H9 (cell line): Measurements from ENCODE around the gene TNRC18. TPM values are rescaled to one million over a fixed set of nuclear protein-coding genes. Genes with fewer than 3 reads are reported as not detected.

Experiments used
- DNase-seq: peaks from one replicate; pipeline ENCODE4 v3.0.0-alpha.2; 2017
- H2AFZ ChIP-seq: one replicate; pipeline ENCODE4 v1.6.1; 2013; ENCODE audit warnings: mild to moderate bottlenecking, low read length, control low read depth, moderate library complexity
- H2AK5ac ChIP-seq: 2 replicates; pipeline ENCODE4 v1.6.1; 2013; ENCODE audit warnings: low read length, control low read depth, mixed read lengths; ENCODE audit not compliant: insufficient read length
- H2BK120ac ChIP-seq: one replicate; pipeline ENCODE4 v1.6.1; 2013; ENCODE audit warnings: low read depth, mild to moderate bottlenecking, low read length, control low read depth, inconsistent platforms; ENCODE audit not compliant: poor library complexity, severe bottlenecking
- H2BK12ac ChIP-seq: 2 replicates; pipeline ENCODE4 v1.6.1; 2013; ENCODE audit warnings: low read length, control low read depth, mixed read lengths, low read depth; ENCODE audit not compliant: insufficient read length
- H2BK15ac ChIP-seq: 2 replicates; pipeline ENCODE4 v1.6.1; 2013; ENCODE audit warnings: low read depth, low read length, control low read depth
- H2BK20ac ChIP-seq: one replicate; pipeline ENCODE4 v1.6.1; 2013; ENCODE audit warnings: low read depth, mild to moderate bottlenecking, low read length, control low read depth, inconsistent platforms; ENCODE audit not compliant: poor library complexity, severe bottlenecking
- H2BK5ac ChIP-seq: 2 replicates; pipeline ENCODE4 v1.6.1; 2013; ENCODE audit warnings: low read length, control low read depth, mixed read lengths; ENCODE audit not compliant: insufficient read length
- H3K14ac ChIP-seq: 2 replicates; pipeline ENCODE4 v1.6.1; 2013; ENCODE audit warnings: low read length, control low read depth; ENCODE audit not compliant: insufficient read depth
- H3K18ac ChIP-seq: 2 replicates; pipeline ENCODE4 v1.6.1; 2013; ENCODE audit warnings: low read depth, mild to moderate bottlenecking, mixed read lengths, low read length, control low read depth; ENCODE audit not compliant: insufficient read length
- H3K23ac ChIP-seq: 2 replicates; pipeline ENCODE4 v1.6.1; 2013; ENCODE audit warnings: low read length, control low read depth, mixed read lengths, low read depth; ENCODE audit not compliant: insufficient read length
- H3K23me2 ChIP-seq: 2 replicates; pipeline ENCODE4 v1.6.1; 2013; ENCODE audit warnings: low read depth, mild to moderate bottlenecking, mixed read lengths, low read length, control low read depth; ENCODE audit not compliant: insufficient read length, poor library complexity, severe bottlenecking
- H3K27ac ChIP-seq: 2 replicates; pipeline ENCODE4 v1.5.1; 2013; ENCODE audit warnings: low read length, control low read depth, mixed read lengths, low read depth; ENCODE audit not compliant: insufficient read length
- H3K27me3 ChIP-seq: 2 replicates; pipeline ENCODE4 v1.6.1; 2013; ENCODE audit warnings: low read length, control low read depth, inconsistent platforms; ENCODE audit not compliant: insufficient read depth
- H3K4ac ChIP-seq: 2 replicates; pipeline ENCODE4 v1.6.1; 2013; ENCODE audit warnings: low read depth, mild to moderate bottlenecking, control low read depth, inconsistent platforms, low read length, moderate library complexity
- H3K4me1 ChIP-seq: 2 replicates; pipeline ENCODE4 v1.6.1; 2013; ENCODE audit warnings: low read length, control low read depth, inconsistent platforms; ENCODE audit not compliant: insufficient read depth
- H3K4me2 ChIP-seq: 2 replicates; pipeline ENCODE4 v1.6.1; 2013; ENCODE audit warnings: low read length, control low read depth, mixed read lengths; ENCODE audit not compliant: insufficient read length, insufficient read depth
- H3K56ac ChIP-seq: 2 replicates; pipeline ENCODE4 v1.6.1; 2013; ENCODE audit warnings: low read depth, mild to moderate bottlenecking, mixed read lengths, low read length, control low read depth; ENCODE audit not compliant: insufficient read length
- H3K79me1 ChIP-seq: 2 replicates; pipeline ENCODE4 v1.6.1; 2013; ENCODE audit warnings: low read depth, mild to moderate bottlenecking, moderate library complexity, low read length, control low read depth, inconsistent platforms; ENCODE audit not compliant: insufficient read depth, poor library complexity, severe bottlenecking
- H3K79me2 ChIP-seq: 2 replicates; pipeline ENCODE4 v1.6.1; 2013; ENCODE audit warnings: low read length, control low read depth, inconsistent platforms; ENCODE audit not compliant: insufficient read depth
- H3K9ac ChIP-seq: 2 replicates; pipeline ENCODE4 v1.6.1; 2013; ENCODE audit warnings: low read length, control low read depth, mixed read lengths; ENCODE audit not compliant: insufficient read length; ENCODE audit errors: extremely low read depth
- H3K9me3 ChIP-seq: one replicate; pipeline ENCODE4 v1.6.1; 2013; ENCODE audit warnings: low read depth, low read length, inconsistent platforms; ENCODE audit not compliant: control insufficient read depth
- H3T11ph ChIP-seq: one replicate; pipeline ENCODE4 v1.6.1; 2013; ENCODE audit warnings: mild to moderate bottlenecking, low read length, control low read depth, inconsistent platforms
- H4K20me1 ChIP-seq: one replicate; pipeline ENCODE4 v1.6.1; 2013; ENCODE audit not compliant: control insufficient read depth, insufficient read length, insufficient read depth
- H4K5ac ChIP-seq: 2 replicates; pipeline ENCODE4 v1.6.1; 2013; ENCODE audit warnings: low read depth, mild to moderate bottlenecking, mixed read lengths, low read length, control low read depth; ENCODE audit not compliant: insufficient read length
- H4K8ac ChIP-seq: replicated peaks from 2 replicates; pipeline ENCODE4 v1.6.1; 2013; ENCODE audit warnings: low read length, control low read depth, mixed read lengths, low read depth; ENCODE audit not compliant: insufficient read length
- H4K91ac ChIP-seq: 2 replicates; pipeline ENCODE4 v1.6.1; 2013; ENCODE audit warnings: low read depth, mild to moderate bottlenecking, moderate library complexity, mixed read lengths, low read length, control low read depth; ENCODE audit not compliant: insufficient read length
- H3K27ac Mint-ChIP-seq, 3 experiments: 2 replicates in 2 of 3; 3 replicates in 1 of 3; pipeline ENCODE4 v1.8.0; 2020 to 2021; ENCODE audit warnings: mixed read lengths in 3 of 3, mild to moderate bottlenecking in 1 of 3, moderate library complexity in 1 of 3
- H3K27me3 Mint-ChIP-seq: 2 replicates; pipeline ENCODE4 v1.8.0; 2021; ENCODE audit warnings: low read depth, mild to moderate bottlenecking, moderate library complexity, mixed read lengths
- H3K36me3 Mint-ChIP-seq, 3 experiments: 2 replicates in 2 of 3; 3 replicates in 1 of 3; pipeline ENCODE4 v1.8.0; 2020 to 2021; ENCODE audit warnings: low read depth in 3 of 3, mixed read lengths in 3 of 3; ENCODE audit not compliant: insufficient read depth in 1 of 3
- H3K4me1 Mint-ChIP-seq, 2 experiments: 2 replicates each; pipeline ENCODE4 v1.8.0; 2020; ENCODE audit warnings: mixed read lengths in 2 of 2
- H3K4me3 Mint-ChIP-seq, 2 experiments: 2 replicates in 1 of 2; 3 replicates in 1 of 2; pipeline ENCODE4 v1.8.0; 2020 to 2021; ENCODE audit warnings: mild to moderate bottlenecking in 2 of 2, mixed read lengths in 2 of 2, moderate library complexity in 1 of 2
- H3K9me3 Mint-ChIP-seq, 2 experiments: 2 replicates in 1 of 2; 3 replicates in 1 of 2; pipeline ENCODE4 v1.8.0; 2020; ENCODE audit warnings: mild to moderate bottlenecking in 2 of 2, mixed read lengths in 2 of 2, moderate library complexity in 1 of 2
- CTCF ChIP-seq: fragments of 200-600 bp; sonication (generic); conservative IDR thresholded peaks from 3 replicates; pipeline ENCODE4 v1.8.0; 2021; ENCODE audit warnings: antibody characterized with exemption, mild to moderate bottlenecking
- WGBS: extraction: QIAGEN DNeasy Blood & Tissue Kit; methylation state at CpG from one replicate; pipeline ENCODE4 v1.1.7; 2013; ENCODE audit warnings: missing lambda C conversion rate, low lambda C conversion rate, mixed read lengths; ENCODE audit not compliant: insufficient read length; ENCODE audit errors: extremely low coverage; 5-methylcytosine and 5-hydroxymethylcytosine counted together
- total RNA-seq: library from RNA; stranded (reverse); gene quantifications from 2 replicates; pipeline ENCODE4 v1.2.1, GENCODE V29; 2021

TNRC18 gene
- total RNA-seq, 1 experiment from 2014 or later, result 21.2 TPM

- H3K79me2 ChIP-seq, result no peaks in the 10 kb centered on the region
- H3K23ac ChIP-seq, result no peak overlapping the region
- H3K4ac ChIP-seq, result no peak overlapping the region
- no peak overlapping the region for H2BK15ac ChIP-seq
- no peak overlapping the region for H3K27ac ChIP-seq
- H2BK12ac ChIP-seq, result no peak overlapping the region
- Mint-ChIP-seq H3K36me3 (no peaks in the 10 kb centered on the region), H3K9me3 (no peaks in the 10 kb centered on the region), H3K4me1 (peaks cover 2 to 23% of the 10 kb centered on the region in 2 experiments), H3K4me3 (no peak overlapping the region), H3K27ac (peak overlapping the region in 1 of 3 experiments; percentile 22; a peak in 1 of 7 replicates), H3K27me3 (no peaks in the 10 kb centered on the region; the same call in 1 of the 2 replicates)
- H3K4me1 ChIP-seq, result peaks cover 3% of the 10 kb centered on the region; the same call in 1 of the 2 replicates
- no peak overlapping the region for H3K14ac ChIP-seq
- no peak overlapping the region for H3T11ph ChIP-seq
- H2AK5ac ChIP-seq, result no peak overlapping the region
- no CpG with 5 or more reads among the region's 20 CpGs for whole genome bisulfite sequencing
- H3K79me1 ChIP-seq, result no peaks in the 10 kb centered on the region
- H2AFZ ChIP-seq, result no peak overlapping the region
- no peak for DNase-seq
- no peak overlapping the region for H3K56ac ChIP-seq
- no peak overlapping the region for H3K4me2 ChIP-seq
- TF ChIP-seq CTCF, result no peak
- no peak overlapping the region for H4K8ac ChIP-seq
- H3K9me3 ChIP-seq, result no peaks in the 10 kb centered on the region
- H3K18ac ChIP-seq, result no peak overlapping the region
- no peak overlapping the region for H2BK120ac ChIP-seq
- H3K9ac ChIP-seq, result no peak overlapping the region
- no peaks in the 10 kb centered on the region for H3K27me3 ChIP-seq
- H4K91ac ChIP-seq, result no peak overlapping the region
- H3K23me2 ChIP-seq, result no peaks in the 10 kb centered on the region
- H2BK5ac ChIP-seq, result no peak overlapping the region
- H4K5ac ChIP-seq, result no peak overlapping the region
- H4K20me1 ChIP-seq, result no peaks in the 10 kb centered on the region
- H2BK20ac ChIP-seq, result no peak overlapping the region
Measured at GRCh38 chr7:5380350-5381070, 43.1 kb downstream of the TNRC18 start.
